Brain microvascular endothelial cell (primary cell): ENCODE data around the gene CPSF2.

Experiments
- DNase-seq: peaks from one replicate; pipeline ENCODE4 v3.0.0-alpha.2; 2020
- H3K27ac ChIP-seq: fragments of 250-450 bp; sonication (Bioruptor Pico); 2 replicates; pipeline ENCODE4 v1.5.1; 2020; ENCODE audit warnings: mild to moderate bottlenecking, moderate library complexity
- H3K27me3 ChIP-seq: fragments of 250-450 bp; sonication (Bioruptor Pico); replicated peaks from 2 replicates; pipeline ENCODE4 v1.5.1; 2020; ENCODE audit warnings: mild to moderate bottlenecking
- H3K36me3 ChIP-seq: fragments of 250-450 bp; sonication (Bioruptor Pico); replicated peaks from 2 replicates; pipeline ENCODE4 v1.5.1; 2020; ENCODE audit warnings: mild to moderate bottlenecking
- H3K4me3 ChIP-seq: 2 replicates; pipeline ENCODE4 v1.5.1; 2011; ENCODE audit warnings: low read depth, mild to moderate bottlenecking, control low read depth, low read length, moderate library complexity
- in situ Hi-C: cut with HindIII; loops from 2 replicates; pipeline ENCODE4 v1.10.0; 2017; ENCODE audit warnings: low sequenced_read_pairs, low pct_ligation_motif_present
- TF ChIP-seq, protein P1 (sequence below): IDR thresholded peaks from 2 replicates; pipeline ENCODE4 v1.5.1; 2011; ENCODE audit warnings: low read depth, mild to moderate bottlenecking, moderate library complexity, low read length, control low read depth, inconsistent platforms; ENCODE audit errors: missing control alignments

Gene CPSF2

DNA sequence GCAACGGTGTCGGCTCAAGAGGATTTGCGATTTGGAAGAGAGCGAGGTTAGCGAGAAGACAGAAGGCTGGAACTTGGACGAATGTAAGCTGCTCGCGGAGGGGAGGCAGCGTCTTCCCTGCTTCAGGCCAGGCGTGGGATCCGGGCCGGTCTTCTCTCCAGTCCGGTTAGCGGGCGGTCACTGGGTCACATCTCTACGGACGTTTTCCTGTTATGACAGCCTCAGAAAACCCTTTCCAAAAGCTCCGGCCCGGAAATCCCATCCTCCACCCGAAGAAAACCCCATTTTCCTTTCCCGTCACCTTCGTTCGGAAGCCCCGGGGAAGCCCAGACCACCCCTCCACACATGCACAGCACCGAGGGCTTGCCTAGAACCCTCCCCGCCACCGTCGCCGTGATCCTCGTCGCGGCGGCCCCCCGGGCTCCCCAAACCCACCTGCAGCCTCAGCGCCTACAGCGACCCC is 531 bp upstream of the CPSF2 start:
- Histone ChIP-seq H3K27me3 (no peaks in the 10 kb centered on the region), H3K4me3 (peak overlapping the region; percentile 96), H3K36me3 (peaks cover 2% of the 10 kb centered on the region), H3K27ac (peak overlapping the region; percentile 89)
- in situ Hi-C loops = no loop called here
- TF ChIP-seq, protein P1, sequence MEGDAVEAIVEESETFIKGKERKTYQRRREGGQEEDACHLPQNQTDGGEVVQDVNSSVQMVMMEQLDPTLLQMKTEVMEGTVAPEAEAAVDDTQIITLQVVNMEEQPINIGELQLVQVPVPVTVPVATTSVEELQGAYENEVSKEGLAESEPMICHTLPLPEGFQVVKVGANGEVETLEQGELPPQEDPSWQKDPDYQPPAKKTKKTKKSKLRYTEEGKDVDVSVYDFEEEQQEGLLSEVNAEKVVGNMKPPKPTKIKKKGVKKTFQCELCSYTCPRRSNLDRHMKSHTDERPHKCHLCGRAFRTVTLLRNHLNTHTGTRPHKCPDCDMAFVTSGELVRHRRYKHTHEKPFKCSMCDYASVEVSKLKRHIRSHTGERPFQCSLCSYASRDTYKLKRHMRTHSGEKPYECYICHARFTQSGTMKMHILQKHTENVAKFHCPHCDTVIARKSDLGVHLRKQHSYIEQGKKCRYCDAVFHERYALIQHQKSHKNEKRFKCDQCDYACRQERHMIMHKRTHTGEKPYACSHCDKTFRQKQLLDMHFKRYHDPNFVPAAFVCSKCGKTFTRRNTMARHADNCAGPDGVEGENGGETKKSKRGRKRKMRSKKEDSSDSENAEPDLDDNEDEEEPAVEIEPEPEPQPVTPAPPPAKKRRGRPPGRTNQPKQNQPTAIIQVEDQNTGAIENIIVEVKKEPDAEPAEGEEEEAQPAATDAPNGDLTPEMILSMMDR = no peak
- DNase-seq = peak; percentile 22

DNA sequence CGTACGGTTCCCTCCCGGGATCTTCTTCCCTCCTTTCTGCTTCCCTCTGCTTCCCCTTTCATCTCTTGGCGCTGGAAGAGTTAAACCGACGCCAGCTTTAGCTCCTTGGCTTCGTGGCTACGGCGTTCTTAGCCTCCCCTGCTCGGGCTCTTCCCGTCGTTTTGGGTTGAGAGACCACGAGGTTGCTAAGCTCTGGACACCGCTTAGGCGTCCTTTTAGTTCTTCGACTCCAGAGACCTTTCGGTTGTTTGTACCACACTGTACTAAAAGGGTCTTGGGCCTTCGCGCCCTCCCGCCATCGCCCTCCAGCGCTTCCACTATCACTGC is 545 bp downstream of the CPSF2 start:
- peak overlapping the region; percentile 96 for H3K4me3 ChIP-seq
- peak; percentile 18 for DNase-seq
- no peaks in the 10 kb centered on the region for H3K27me3 ChIP-seq
- in situ Hi-C loops = no loop called here
- H3K36me3 ChIP-seq = peaks cover 5% of the 10 kb centered on the region
- peak overlapping the region; percentile 89 for H3K27ac ChIP-seq
- TF ChIP-seq, protein P1 = no peak

DNA sequence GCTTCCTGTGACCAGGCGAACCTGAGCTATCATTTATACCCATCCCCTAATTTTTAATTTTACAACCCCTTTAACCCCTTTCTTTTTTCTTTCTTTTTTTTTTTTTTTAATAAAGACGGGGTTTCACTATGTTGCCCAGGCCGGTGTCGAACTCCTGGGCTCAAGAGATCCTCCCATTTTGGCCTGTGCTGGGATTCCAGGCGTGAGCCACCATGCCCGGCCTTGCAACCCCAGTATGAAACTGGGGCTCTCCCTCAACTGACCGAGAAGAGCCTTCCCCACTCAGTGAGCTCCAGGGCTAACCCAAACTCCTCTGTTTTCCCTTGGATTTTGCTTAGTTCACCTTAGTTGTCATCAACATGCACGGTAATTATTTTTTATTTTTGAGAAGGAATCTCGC is 992 bp downstream of the CPSF2 start:
- in situ Hi-C loops = no loop called here

DNA sequence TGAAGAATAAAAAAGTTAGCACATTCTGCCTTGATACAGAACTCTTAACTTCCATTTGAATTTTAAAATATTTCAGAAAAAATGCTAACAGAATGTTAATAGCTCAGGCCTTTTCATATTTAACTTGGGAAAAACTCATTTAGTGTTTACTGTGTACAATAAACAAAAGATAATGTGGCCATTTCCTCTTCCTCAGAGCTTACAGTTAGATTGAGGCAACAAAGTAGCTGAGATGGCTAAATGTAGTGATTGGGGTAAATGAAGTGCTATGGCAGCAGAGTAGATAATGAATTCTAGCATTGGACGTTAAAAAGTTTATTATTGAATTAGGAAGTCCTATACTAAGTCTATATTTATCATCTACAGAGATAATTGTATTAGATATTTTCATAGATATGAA is 12.7 kb downstream of the CPSF2 start:
- in situ Hi-C loops = no loop called here
- no peak overlapping the region for H3K27ac ChIP-seq
- H3K4me3 ChIP-seq = no peak overlapping the region
- H3K27me3 ChIP-seq = no peaks in the 10 kb centered on the region
- peaks cover 27% of the 10 kb centered on the region for H3K36me3 ChIP-seq
- TF ChIP-seq, protein P1 = no peak
- no peak for DNase-seq

More for the DNA sequence above, 992 bp downstream of the CPSF2 start:
- DNase-seq = no peak
- peak overlapping the region; percentile 89 for H3K27ac ChIP-seq
- H3K36me3 ChIP-seq = peaks cover 8% of the 10 kb centered on the region
- H3K4me3 ChIP-seq = peak overlapping the region; percentile 96
- no peaks in the 10 kb centered on the region for H3K27me3 ChIP-seq
- TF ChIP-seq, protein P1 = no peak

DNA sequence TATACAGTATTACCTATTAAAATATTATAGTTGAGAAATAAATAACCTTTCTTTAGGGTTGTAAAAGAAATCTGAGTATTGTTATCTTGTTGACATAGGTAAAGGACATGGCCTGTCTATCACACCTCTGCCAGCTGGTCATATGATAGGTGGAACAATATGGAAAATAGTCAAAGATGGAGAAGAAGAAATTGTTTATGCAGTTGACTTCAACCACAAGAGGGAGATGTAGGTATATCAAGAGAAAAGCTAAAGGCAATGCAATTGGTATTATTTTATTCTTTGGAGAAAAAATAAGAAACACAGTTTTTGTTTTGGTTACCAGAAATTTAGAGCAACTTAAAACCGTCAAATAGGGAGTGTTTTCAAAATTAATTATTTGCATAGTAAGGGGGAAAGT is 13.5 kb downstream of the CPSF2 start:
- Histone ChIP-seq H3K4me3 (no peak overlapping the region), H3K27ac (no peak overlapping the region), H3K36me3 (peaks cover 27% of the 10 kb centered on the region), H3K27me3 (no peaks in the 10 kb centered on the region)
- TF ChIP-seq, protein P1 = peak; percentile 44
- DNase-seq = no peak
- in situ Hi-C loops = no loop called here

DNA sequence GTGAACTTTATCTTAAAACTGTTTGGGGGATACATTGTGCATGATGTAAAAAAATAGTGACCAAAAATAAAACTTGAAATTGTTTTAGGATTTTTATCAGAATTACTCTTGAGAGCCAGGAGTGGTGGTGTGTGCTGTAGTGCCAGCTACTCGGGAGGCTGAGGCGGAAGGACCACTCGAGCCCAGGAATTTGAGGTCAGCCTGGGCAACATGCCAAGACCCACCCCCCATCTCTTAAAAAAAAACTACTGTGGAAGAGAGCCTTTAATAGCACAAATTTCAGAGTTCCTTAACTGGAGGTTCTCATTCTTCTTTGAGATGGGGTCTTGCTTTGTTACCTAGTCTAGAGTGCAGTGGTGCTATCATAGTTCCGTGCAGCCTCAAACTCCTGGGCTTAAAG is 21.5 kb downstream of the CPSF2 start:
- Histone ChIP-seq H3K27me3 (no peaks in the 10 kb centered on the region), H3K4me3 (no peak overlapping the region), H3K27ac (no peak overlapping the region), H3K36me3 (peaks cover 54% of the 10 kb centered on the region)
- TF ChIP-seq, protein P1 = no peak
- in situ Hi-C loops = no loop called here
- DNase-seq = no peak
